Measurements from ENCODE around the gene EMP1. TPM values are rescaled to one million over a fixed set of nuclear protein-coding genes. Genes with fewer than 3 reads are reported as not detected.

Gene EMP1
- total RNA-seq, 4 donors from 2014 or later = 33.5 to 111 (median 73.6) TPM

DNA sequence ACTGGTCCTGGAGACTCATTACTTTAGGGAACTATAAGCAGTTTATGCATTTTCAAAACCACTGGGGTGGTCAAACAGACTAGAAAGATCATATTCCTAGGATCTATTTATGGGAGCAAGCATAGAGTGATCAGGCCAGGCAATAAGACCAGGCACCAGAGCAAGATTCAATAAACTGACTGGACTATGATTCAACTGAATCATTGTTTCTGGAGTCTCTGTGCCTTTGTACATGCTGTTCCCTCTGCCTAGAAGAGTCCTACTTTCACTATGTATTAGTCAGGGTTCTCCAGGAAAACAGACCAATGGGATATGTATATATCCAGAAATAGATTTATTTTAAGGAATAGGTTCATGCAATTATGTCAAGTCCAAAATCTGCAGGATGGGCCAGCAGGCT lies 55.5 kb downstream of the EMP1 start:
- in situ Hi-C loops (cut with MboI; ENCODE audit: low sequenced_read_pairs in 4 of 4) = loop anchor here in 1 of 4 donors (25.0 kb wide), 1 partner anchor 910 kb away; no protein-coding TSS in a partner anchor

DNA sequence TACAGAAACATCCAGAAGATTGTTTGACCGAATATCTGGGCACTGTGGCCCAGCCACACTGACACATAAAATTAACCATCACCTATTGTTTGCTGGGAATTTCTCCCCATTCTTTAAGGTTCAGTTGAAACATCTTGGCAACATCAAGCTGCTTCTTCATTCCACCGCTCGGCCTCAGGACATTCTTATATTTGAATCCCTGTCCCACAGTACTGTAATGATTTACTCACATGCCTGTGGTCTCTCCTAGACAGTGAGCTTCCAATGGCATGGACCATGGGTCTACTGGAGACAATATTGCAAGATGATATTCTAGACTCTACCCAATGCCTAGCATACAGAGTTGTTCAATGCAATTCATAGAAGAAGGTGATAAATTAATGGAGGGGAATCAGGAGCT lies 56.1 kb downstream of the EMP1 start:
- H3K27ac ChIP-seq = no peak overlapping the region
- H3K9me3 ChIP-seq = no peaks in the 10 kb centered on the region
- intact Hi-C loops (cut with DNase I; ENCODE audit: low total_unique reads) (no loop called here), in situ Hi-C loops (cut with MboI; ENCODE audit: low sequenced_read_pairs in 4 of 4) (loop anchor here in 1 of 4 donors (25.0 kb wide), 1 partner anchor 910 kb away; no protein-coding TSS in a partner anchor)
- DNase-seq (no peak), ATAC-seq (no peak)
- H3K4me3 ChIP-seq = no peak overlapping the region
- H3K4me1 ChIP-seq = peaks cover 0 to 10% of the 10 kb centered on the region in 2 donors
- no peaks in the 10 kb centered on the region for H3K27me3 ChIP-seq
- TF ChIP-seq, protein P1, sequence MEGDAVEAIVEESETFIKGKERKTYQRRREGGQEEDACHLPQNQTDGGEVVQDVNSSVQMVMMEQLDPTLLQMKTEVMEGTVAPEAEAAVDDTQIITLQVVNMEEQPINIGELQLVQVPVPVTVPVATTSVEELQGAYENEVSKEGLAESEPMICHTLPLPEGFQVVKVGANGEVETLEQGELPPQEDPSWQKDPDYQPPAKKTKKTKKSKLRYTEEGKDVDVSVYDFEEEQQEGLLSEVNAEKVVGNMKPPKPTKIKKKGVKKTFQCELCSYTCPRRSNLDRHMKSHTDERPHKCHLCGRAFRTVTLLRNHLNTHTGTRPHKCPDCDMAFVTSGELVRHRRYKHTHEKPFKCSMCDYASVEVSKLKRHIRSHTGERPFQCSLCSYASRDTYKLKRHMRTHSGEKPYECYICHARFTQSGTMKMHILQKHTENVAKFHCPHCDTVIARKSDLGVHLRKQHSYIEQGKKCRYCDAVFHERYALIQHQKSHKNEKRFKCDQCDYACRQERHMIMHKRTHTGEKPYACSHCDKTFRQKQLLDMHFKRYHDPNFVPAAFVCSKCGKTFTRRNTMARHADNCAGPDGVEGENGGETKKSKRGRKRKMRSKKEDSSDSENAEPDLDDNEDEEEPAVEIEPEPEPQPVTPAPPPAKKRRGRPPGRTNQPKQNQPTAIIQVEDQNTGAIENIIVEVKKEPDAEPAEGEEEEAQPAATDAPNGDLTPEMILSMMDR (IDR thresholded peaks at IDR 0.05 in 4 of 5, conservative IDR thresholded peaks at IDR 0.05 in 1 of 5) = no peak
- TF ChIP-seq POLR2A (IDR thresholded peaks at IDR 0.05) = no peak
- H3K36me3 ChIP-seq = no peaks in the 10 kb centered on the region

More for the DNA sequence above, 55.5 kb downstream of the EMP1 start:
- TF ChIP-seq POLR2A (IDR thresholded peaks at IDR 0.05) = no peak
- TF ChIP-seq, protein P1 (IDR thresholded peaks at IDR 0.05 in 4 of 5, conservative IDR thresholded peaks at IDR 0.05 in 1 of 5) = no peak
- Histone ChIP-seq H3K4me3 (no peak overlapping the region), H3K9me3 (no peaks in the 10 kb centered on the region), H3K27ac (no peak overlapping the region), H3K27me3 (no peaks in the 10 kb centered on the region), H3K4me1 (peaks cover 0 to 10% of the 10 kb centered on the region in 2 donors), H3K36me3 (no peaks in the 10 kb centered on the region)
- DNase-seq = no peak
- intact Hi-C loops (cut with DNase I; ENCODE audit: low total_unique reads) = no loop called here
- no peak for ATAC-seq

DNA sequence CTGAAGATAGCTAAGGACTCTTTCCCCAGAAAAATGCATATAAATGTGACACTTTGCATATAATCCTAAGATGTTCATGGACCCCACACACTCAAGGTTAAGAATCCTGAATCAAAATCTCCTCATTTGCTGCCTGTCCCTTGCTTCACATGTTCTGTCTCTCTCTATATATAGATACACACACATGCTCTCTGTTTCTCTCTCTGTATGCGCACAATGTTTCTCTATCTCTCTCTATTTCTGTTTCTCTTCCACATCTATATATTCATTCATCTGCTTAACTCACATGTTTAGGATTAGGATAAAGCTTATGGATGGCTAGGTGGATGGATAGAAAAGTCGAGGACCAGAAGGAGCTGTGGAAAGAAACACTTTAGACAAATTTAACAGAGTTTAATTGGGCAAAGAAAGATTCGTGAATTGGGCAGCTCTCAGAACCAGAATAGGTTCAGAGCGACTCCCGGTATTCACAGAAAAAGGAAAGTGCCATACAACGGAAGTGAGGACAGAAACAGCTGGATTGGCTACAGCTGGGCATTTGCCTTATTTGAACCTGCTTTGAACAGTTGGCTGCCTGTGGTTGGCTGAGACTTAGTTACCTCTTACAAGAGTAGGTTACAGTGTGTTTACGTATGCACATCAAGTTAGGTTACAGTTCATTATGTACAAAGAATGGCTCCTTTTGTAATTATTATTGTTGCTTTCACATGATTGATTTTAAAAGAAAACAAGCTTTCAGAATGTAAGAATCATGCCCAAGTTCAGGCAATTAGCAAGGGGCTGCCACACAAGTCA lies 57.6 kb downstream of the EMP1 start:
- ATAC-seq (no peak), DNase-seq (no peak)
- Histone ChIP-seq H3K27me3 (no peaks in the 10 kb centered on the region), H3K36me3 (no peaks in the 10 kb centered on the region), H3K27ac (no peak overlapping the region), H3K4me1 (peaks cover 0 to 10% of the 10 kb centered on the region in 2 donors), H3K9me3 (no peaks in the 10 kb centered on the region), H3K4me3 (no peak overlapping the region)
- TF ChIP-seq, protein P1 (IDR thresholded peaks at IDR 0.05 in 4 of 5, conservative IDR thresholded peaks at IDR 0.05 in 1 of 5) = no peak
- TF ChIP-seq POLR2A (IDR thresholded peaks at IDR 0.05) = no peak
- intact Hi-C loops (cut with DNase I; ENCODE audit: low total_unique reads) = no loop called here
- in situ Hi-C loops (cut with MboI; ENCODE audit: low sequenced_read_pairs in 4 of 4) = loop anchor here in 1 of 4 donors (25.0 kb wide), 1 partner anchor 908 kb away; no protein-coding TSS in a partner anchor

DNA sequence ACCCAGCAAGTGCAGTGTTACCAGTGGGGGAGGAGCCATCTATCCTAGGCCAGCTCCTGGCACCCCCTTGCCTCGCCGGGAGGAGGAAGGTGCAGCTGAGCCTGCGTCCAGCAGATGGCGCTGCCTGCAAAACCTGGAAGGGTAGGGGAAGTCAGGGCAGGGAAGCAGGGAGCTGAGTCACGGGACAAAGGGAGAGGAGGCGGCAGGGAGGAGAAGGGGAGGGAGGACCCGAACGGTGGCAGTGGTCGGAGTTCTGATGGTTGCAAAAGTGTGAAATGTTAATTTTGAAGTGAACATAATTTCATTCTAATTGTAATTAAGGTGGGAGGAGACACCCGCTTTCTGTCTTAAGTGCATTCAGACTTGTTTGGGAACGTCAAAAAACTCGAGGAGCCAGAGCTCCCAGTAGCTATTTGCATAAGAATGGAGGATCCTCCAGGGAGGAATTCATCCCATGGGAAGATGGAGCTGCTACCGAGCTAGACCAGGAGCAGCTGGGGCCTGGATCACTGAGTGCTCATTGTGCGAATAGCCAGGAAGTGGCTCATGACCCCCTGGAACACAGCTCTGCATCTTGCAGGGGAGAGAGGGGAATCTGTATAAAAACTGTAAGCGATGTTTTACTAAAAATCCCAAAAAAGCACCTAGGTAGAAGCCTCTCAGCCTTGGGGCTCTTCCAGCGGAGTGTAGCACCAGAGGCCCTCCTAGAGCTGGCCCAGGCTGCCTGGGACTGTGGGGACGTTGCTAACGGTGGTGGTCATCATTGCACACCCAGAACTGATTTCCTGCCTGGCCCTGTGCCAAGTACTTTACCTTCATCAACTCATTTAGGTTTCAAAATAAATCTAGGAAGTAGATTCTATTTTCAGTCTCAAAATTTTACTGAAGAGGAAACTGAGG lies 59.5 kb downstream of the EMP1 start:
- intact Hi-C loops (cut with DNase I; ENCODE audit: low total_unique reads) = no loop called here
- peak; percentile 72 to 90 for DNase-seq
- TF ChIP-seq POLR2A (IDR thresholded peaks at IDR 0.05) = no peak
- TF ChIP-seq, protein P1 (IDR thresholded peaks at IDR 0.05 in 4 of 5, conservative IDR thresholded peaks at IDR 0.05 in 1 of 5) = peak; percentile 76 to 91 (median 85)
- H3K9me3 ChIP-seq = no peaks in the 10 kb centered on the region
- H3K27ac ChIP-seq = no peak overlapping the region
- H3K36me3 ChIP-seq = no peaks in the 10 kb centered on the region
- in situ Hi-C loops (cut with MboI; ENCODE audit: low sequenced_read_pairs in 4 of 4) = loop anchor here in 1 of 4 donors (25.0 kb wide), 1 partner anchor 906 kb away; no protein-coding TSS in a partner anchor
- H3K4me1 ChIP-seq = peaks cover 0 to 10% of the 10 kb centered on the region in 2 donors
- peak; percentile 97 to 98 for ATAC-seq
- H3K4me3 ChIP-seq = peak overlapping the region; percentile 36 to 46 (median 42)
- H3K27me3 ChIP-seq = no peaks in the 10 kb centered on the region
